GM19324 (cell line): ENCODE measurements around the gene DUSP16.

Source experiments
- ATAC-seq: cut with Tn5 transposase; IDR thresholded peaks from one replicate; pipeline ENCODE4 v1.9.1; 2021; ENCODE audit warnings: mild to moderate bottlenecking, moderate library complexity; ENCODE audit not compliant: unreplicated experiment, low FRiP score

DUSP16 gene

GRCh38 chr12:12550277-12550676, 12.4 kb downstream of the DUSP16 start:
- ATAC-seq: no peak

- no peak for ATAC-seq
These were observed 13.2 kb downstream of the DUSP16 start for GRCh38 chr12:12549426-12549825.

- no peak for ATAC-seq
These were observed 13.9 kb downstream of the DUSP16 start for GRCh38 chr12:12548713-12549112.

GRCh38 chr12:12546314-12546772, 16.3 kb downstream of the DUSP16 start:
- ATAC-seq: no peak

GRCh38 chr12:12543959-12544358, 18.7 kb downstream of the DUSP16 start:
- no peak for ATAC-seq

- no peak for ATAC-seq
These were observed 19.7 kb downstream of the DUSP16 start for GRCh38 chr12:12542964-12543363.

- ATAC-seq: no peak
These were observed 20.4 kb downstream of the DUSP16 start for GRCh38 chr12:12542286-12542685.

GRCh38 chr12:12541782-12542181, 20.9 kb downstream of the DUSP16 start:
- no peak for ATAC-seq

GRCh38 chr12:12540261-12541013, 22.2 kb downstream of the DUSP16 start:
- no peak for ATAC-seq

GRCh38 chr12:12539028-12539810, 23.4 kb downstream of the DUSP16 start:
- ATAC-seq: no peak

GRCh38 chr12:12538535-12538934, 24.1 kb downstream of the DUSP16 start:
- no peak for ATAC-seq

- ATAC-seq: no peak
These were observed 25.2 kb downstream of the DUSP16 start for GRCh38 chr12:12537421-12537820.

- ATAC-seq: no peak
These were observed 27.7 kb downstream of the DUSP16 start for GRCh38 chr12:12534975-12535374.

- ATAC-seq: no peak
These were observed 28.3 kb downstream of the DUSP16 start for GRCh38 chr12:12534166-12534866.

GRCh38 chr12:12533238-12533829, 29.3 kb downstream of the DUSP16 start:
- no peak for ATAC-seq

- ATAC-seq: no peak
These were observed 31.5 kb downstream of the DUSP16 start for GRCh38 chr12:12531194-12531593.

- ATAC-seq: no peak
These were observed 32.8 kb downstream of the DUSP16 start for GRCh38 chr12:12529783-12530421.

- no peak for ATAC-seq
These were observed 34.0 kb downstream of the DUSP16 start for GRCh38 chr12:12528361-12529270.

GRCh38 chr12:12527820-12528296, 34.8 kb downstream of the DUSP16 start:
- no peak for ATAC-seq
